Measurements from ENCODE around the gene PRLR. TPM values are rescaled to one million over a fixed set of nuclear protein-coding genes. Genes with fewer than 3 reads are reported as not detected.

Gene PRLR
- total and polyA plus RNA-seq, 2 of the 13 experiments (the other 11 are each of a cell fraction or from before 2014, with no cell fraction given), result 12.2 to 13.3 TPM

DNA sequence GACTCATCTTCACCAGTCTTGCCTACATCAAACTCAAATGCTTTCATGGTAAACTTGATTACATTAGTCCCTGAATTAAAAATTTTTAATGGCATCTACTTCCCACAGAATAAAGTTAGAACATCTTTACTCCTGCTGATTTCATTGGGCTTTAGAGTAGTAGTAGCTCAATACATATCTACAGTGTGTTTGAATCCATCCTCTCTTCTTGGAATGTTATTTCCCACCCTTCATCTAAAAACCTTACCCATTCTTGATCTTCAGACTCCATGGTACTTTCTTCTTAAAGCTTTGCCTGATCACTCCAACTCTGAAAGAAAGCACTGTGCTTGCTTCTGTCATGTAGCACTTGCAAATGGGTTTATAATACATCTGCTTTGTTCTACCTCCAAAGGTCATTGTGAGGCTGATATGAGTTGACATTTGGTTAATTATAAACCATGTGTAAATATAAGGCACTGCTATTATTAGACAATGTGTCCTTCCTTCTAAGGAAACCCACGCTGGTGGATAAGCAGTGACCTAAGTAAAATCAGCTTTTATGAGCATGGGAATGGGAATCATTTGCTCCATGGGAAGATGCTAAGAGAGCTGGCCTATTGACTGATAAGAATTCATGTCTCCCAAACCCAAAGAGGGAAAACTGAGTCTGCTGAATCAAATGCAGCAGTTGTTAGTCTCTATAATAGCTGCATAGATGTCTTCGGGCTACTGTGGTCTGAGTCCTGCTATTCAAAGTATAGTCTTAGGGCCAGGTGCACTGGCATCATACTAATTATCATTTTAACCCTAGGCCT is 7.5 kb upstream of the PRLR start (continued):
- no peak for TF ChIP-seq PTBP1 (IDR thresholded peaks at IDR 0.05; ENCODE audit: low read depth, low read length, poor library complexity, severe bottlenecking)
- no peak for TF ChIP-seq ZNF468 (CRISPR knock-in tag; IDR thresholded peaks at IDR 0.05)
- TF ChIP-seq TBL1XR1 (IDR thresholded peaks at IDR 0.05; ENCODE audit: borderline replicate concordance, low read length, partially characterized antibody), result no peak
- TF ChIP-seq ZKSCAN5 (CRISPR knock-in tag; IDR thresholded peaks at IDR 0.05), result no peak
- TF ChIP-seq KDM5A (IDR thresholded peaks at IDR 0.05; ENCODE audit: borderline replicate concordance, low read length), result no peak
- TF ChIP-seq NR2F2 (IDR thresholded peaks at IDR 0.05; ENCODE audit: borderline replicate concordance, low read depth), result peak; percentile 92
- no peak for TF ChIP-seq ZNF660 (CRISPR knock-in tag; IDR thresholded peaks at IDR 0.05; ENCODE audit: borderline replicate concordance, low read depth)
- no peak; the same call in 1 of the 2 replicates for TF ChIP-seq ZNF652 (CRISPR knock-in tag; IDR thresholded peaks at IDR 0.05; ENCODE audit: borderline replicate concordance, low read depth)
- TF ChIP-seq NR1H2 (CRISPR knock-in tag; IDR thresholded peaks at IDR 0.05; ENCODE audit: borderline replicate concordance, low read depth), result no peak
- no peak for TF ChIP-seq ZNF589 (CRISPR knock-in tag; conservative IDR thresholded peaks at IDR 0.05)
- TF ChIP-seq, protein P1, sequence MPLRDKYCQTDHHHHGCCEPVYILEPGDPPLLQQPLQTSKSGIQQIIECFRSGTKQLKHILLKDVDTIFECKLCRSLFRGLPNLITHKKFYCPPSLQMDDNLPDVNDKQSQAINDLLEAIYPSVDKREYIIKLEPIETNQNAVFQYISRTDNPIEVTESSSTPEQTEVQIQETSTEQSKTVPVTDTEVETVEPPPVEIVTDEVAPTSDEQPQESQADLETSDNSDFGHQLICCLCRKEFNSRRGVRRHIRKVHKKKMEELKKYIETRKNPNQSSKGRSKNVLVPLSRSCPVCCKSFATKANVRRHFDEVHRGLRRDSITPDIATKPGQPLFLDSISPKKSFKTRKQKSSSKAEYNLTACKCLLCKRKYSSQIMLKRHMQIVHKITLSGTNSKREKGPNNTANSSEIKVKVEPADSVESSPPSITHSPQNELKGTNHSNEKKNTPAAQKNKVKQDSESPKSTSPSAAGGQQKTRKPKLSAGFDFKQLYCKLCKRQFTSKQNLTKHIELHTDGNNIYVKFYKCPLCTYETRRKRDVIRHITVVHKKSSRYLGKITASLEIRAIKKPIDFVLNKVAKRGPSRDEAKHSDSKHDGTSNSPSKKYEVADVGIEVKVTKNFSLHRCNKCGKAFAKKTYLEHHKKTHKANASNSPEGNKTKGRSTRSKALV (CRISPR knock-in tag; IDR thresholded peaks at IDR 0.05), result no peak
- no peak for TF ChIP-seq ADNP (CRISPR knock-in tag; IDR thresholded peaks at IDR 0.05)
- TF ChIP-seq, protein P2, sequence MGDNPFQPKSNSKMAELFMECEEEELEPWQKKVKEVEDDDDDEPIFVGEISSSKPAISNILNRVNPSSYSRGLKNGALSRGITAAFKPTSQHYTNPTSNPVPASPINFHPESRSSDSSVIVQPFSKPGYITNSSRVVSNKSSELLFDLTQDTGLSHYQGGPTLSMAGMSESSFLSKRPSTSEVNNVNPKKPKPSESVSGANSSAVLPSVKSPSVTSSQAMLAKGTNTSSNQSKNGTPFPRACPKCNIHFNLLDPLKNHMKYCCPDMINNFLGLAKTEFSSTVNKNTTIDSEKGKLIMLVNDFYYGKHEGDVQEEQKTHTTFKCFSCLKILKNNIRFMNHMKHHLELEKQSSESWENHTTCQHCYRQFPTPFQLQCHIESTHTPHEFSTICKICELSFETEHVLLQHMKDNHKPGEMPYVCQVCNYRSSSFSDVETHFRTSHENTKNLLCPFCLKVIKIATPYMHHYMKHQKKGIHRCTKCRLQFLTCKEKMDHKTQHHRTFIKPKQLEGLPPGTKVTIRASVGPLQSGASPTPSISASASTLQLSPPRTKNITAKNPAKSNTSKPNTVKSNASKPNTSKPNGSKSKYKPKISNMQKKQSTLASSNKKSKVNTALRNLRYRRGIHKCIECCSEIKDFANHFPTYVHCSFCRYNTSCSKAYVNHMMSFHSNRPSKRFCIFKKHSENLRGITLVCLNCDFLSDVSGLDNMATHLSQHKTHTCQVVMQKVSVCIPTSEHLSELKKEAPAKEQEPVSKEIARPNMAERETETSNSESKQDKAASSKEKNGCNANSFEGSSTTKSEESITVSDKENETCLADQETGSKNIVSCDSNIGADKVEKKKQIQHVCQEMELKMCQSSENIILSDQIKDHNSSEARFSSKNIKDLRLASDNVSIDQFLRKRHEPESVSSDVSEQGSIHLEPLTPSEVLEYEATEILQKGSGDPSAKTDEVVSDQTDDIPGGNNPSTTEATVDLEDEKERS (CRISPR knock-in tag; IDR thresholded peaks at IDR 0.05), result no peak
- TF ChIP-seq ZNF780A (CRISPR knock-in tag; IDR thresholded peaks at IDR 0.05), result no peak
- TF ChIP-seq, protein P3, sequence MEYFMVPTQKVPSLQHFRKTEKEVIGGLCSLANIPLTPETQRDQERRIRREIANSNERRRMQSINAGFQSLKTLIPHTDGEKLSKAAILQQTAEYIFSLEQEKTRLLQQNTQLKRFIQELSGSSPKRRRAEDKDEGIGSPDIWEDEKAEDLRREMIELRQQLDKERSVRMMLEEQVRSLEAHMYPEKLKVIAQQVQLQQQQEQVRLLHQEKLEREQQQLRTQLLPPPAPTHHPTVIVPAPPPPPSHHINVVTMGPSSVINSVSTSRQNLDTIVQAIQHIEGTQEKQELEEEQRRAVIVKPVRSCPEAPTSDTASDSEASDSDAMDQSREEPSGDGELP (IDR thresholded peaks at IDR 0.05; ENCODE audit: borderline replicate concordance, low read depth), result no peak
- no peak for TF ChIP-seq ZNF790 (CRISPR knock-in tag; IDR thresholded peaks at IDR 0.05; ENCODE audit: borderline replicate concordance)
- no peak for TF ChIP-seq ZNF101 (CRISPR knock-in tag; IDR thresholded peaks at IDR 0.05; ENCODE audit: borderline replicate concordance, low read depth)
- TF ChIP-seq GTF2F1 (IDR thresholded peaks at IDR 0.05; ENCODE audit: low read length), result no peak
- TF ChIP-seq, protein P4, sequence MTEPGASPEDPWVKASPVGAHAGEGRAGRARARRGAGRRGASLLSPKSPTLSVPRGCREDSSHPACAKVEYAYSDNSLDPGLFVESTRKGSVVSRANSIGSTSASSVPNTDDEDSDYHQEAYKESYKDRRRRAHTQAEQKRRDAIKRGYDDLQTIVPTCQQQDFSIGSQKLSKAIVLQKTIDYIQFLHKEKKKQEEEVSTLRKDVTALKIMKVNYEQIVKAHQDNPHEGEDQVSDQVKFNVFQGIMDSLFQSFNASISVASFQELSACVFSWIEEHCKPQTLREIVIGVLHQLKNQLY (CRISPR knock-in tag; IDR thresholded peaks at IDR 0.05), result no peak
- TF ChIP-seq, protein P5, sequence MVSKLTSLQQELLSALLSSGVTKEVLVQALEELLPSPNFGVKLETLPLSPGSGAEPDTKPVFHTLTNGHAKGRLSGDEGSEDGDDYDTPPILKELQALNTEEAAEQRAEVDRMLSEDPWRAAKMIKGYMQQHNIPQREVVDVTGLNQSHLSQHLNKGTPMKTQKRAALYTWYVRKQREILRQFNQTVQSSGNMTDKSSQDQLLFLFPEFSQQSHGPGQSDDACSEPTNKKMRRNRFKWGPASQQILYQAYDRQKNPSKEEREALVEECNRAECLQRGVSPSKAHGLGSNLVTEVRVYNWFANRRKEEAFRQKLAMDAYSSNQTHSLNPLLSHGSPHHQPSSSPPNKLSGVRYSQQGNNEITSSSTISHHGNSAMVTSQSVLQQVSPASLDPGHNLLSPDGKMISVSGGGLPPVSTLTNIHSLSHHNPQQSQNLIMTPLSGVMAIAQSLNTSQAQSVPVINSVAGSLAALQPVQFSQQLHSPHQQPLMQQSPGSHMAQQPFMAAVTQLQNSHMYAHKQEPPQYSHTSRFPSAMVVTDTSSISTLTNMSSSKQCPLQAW (CRISPR knock-in tag; IDR thresholded peaks at IDR 0.05), result peak; percentile 87
- TF ChIP-seq ARNT (IDR thresholded peaks at IDR 0.05), result no peak
- TF ChIP-seq CENPX (CRISPR knock-in tag; IDR thresholded peaks at IDR 0.05), result no peak
